H1 (cell line): Measurements from ENCODE around the gene RUBCN. TPM values are rescaled to one million over a fixed set of nuclear protein-coding genes. Genes with fewer than 3 reads are reported as not detected.
"Not testable (repeated sequence)": the region's sequence is repeated elsewhere in the genome, so short reads cannot be mapped to it uniquely, and the experiment has no call there.

ENCODE experiments used
- CTCF ChIA-PET: fragments of 300-600 bp; sonication (Branson Sonifier 250); formaldehyde crosslinking; loops from one replicate; lab custom pipeline; 2021; ENCODE audit not compliant: partially characterized antibody; lab: Charles Lee
- POLR2A ChIA-PET: fragments of 300-600 bp; sonication (Branson Sonifier 250); formaldehyde crosslinking; loops from one replicate; lab custom pipeline; 2021; ENCODE audit warnings: inconsistent platforms; ENCODE audit not compliant: partially characterized antibody; lab: Charles Lee
- DNase-seq, 2 experiments: peaks; one replicate each; pipeline versions ENCODE4 v3.0.0 to v3.0.0-alpha.2; 2010 to 2022; ENCODE audit warnings: low spot score in 2 of 2, low read depth in 1 of 2, mixed read lengths in 1 of 2
- FAIRE-seq: peaks from 2 replicates; lab custom pipeline; 2011; peaks lifted over from hg19 to GRCh38; lab: Jason Lieb, UNC
- H2AFZ ChIP-seq: 2 replicates; pipeline ENCODE4 v1.8.1; 2012; ENCODE audit warnings: low read length, inconsistent platforms
- H2AK5ac ChIP-seq: 2 replicates; pipeline ENCODE4 v1.6.1; 2013; ENCODE audit warnings: low read depth, low read length
- H2BK120ac ChIP-seq: replicated peaks from 2 replicates; pipeline ENCODE3; 2013; ENCODE audit warnings: low read depth, low read length, inconsistent platforms
- H2BK12ac ChIP-seq: 2 replicates; pipeline ENCODE4 v1.6.1; 2013; ENCODE audit warnings: low read depth, low read length
- H2BK15ac ChIP-seq: 2 replicates; pipeline ENCODE4 v1.6.1; 2013; ENCODE audit warnings: low read length
- H2BK20ac ChIP-seq: 2 replicates; pipeline ENCODE4 v1.6.1; 2013; ENCODE audit warnings: low read length
- H2BK5ac ChIP-seq: 2 replicates; pipeline ENCODE4 v1.6.1; 2013; ENCODE audit warnings: low read depth, low read length
- H3K14ac ChIP-seq: 2 replicates; pipeline ENCODE4 v1.6.1; 2013; ENCODE audit warnings: inconsistent platforms; ENCODE audit not compliant: insufficient read length
- H3K18ac ChIP-seq: 2 replicates; pipeline ENCODE4 v1.6.1; 2013; ENCODE audit warnings: low read length; ENCODE audit errors: extremely low read depth
- H3K23ac ChIP-seq: 2 replicates; pipeline ENCODE4 v1.6.1; 2013; ENCODE audit warnings: inconsistent platforms; ENCODE audit not compliant: insufficient read length
- H3K23me2 ChIP-seq: 2 replicates; pipeline ENCODE4 v1.6.1; 2013; ENCODE audit warnings: low read depth, low read length
- H3K27ac ChIP-seq: 2 replicates; pipeline ENCODE4 v1.6.1; 2011; ENCODE audit warnings: low read depth, low read length, inconsistent platforms
- H3K27me3 ChIP-seq, 4 experiments: replicated peaks in 1 of 4; 1 replicate in 1 of 4; 2 replicates in 3 of 4; pipeline versions ENCODE4 v1.6.1 to v1.8.1; 2011 to 2013; ENCODE audit warnings: low read length in 3 of 4, mild to moderate bottlenecking in 3 of 4, inconsistent platforms in 2 of 4, mixed read lengths in 2 of 4, moderate library complexity in 1 of 4; ENCODE audit not compliant: control insufficient read depth in 3 of 4, insufficient read depth in 3 of 4; ENCODE audit errors: extremely low read depth in 1 of 4
- H3K36me3 ChIP-seq, 4 experiments: 2 replicates each; pipeline versions ENCODE4 v1.6.1 to v1.8.1; 2011 to 2013; ENCODE audit warnings: mild to moderate bottlenecking in 4 of 4, low read length in 3 of 4, moderate library complexity in 2 of 4, control low read depth in 1 of 4, inconsistent platforms in 1 of 4; ENCODE audit not compliant: insufficient read depth in 4 of 4, control insufficient read depth in 2 of 4
- H3K4ac ChIP-seq: replicated peaks from 2 replicates; pipeline ENCODE3; 2013; ENCODE audit warnings: low read length, low read depth, mixed read lengths, inconsistent platforms; ENCODE audit not compliant: insufficient read length
- H3K4me1 ChIP-seq, 4 experiments: replicated peaks in 1 of 4; 1 replicate in 1 of 4; 2 replicates in 3 of 4; pipeline versions ENCODE4 v1.6.1 to v1.8.1; 2011 to 2013; ENCODE audit warnings: low read length in 3 of 4, inconsistent platforms in 2 of 4, mixed read lengths in 1 of 4; ENCODE audit not compliant: insufficient read depth in 4 of 4, control insufficient read depth in 3 of 4
- H3K4me2 ChIP-seq, 2 experiments: 2 replicates each; pipeline versions ENCODE4 v1.6.1 to v1.8.1; 2011 to 2013; ENCODE audit warnings: low read depth in 2 of 2, low read length in 2 of 2, control low read depth in 1 of 2, inconsistent platforms in 1 of 2, mild to moderate bottlenecking in 1 of 2; ENCODE audit not compliant: insufficient read depth in 1 of 2
- H3K4me3 ChIP-seq, 4 experiments: fragments of 200-600, 300-600 bp in 1 of 4; sonication (generic), shearing (Covaris generic), sonication (Bioruptor Twin) in 1 of 4; 2 replicates each; pipeline versions ENCODE4 v1.5.1 to v1.8.1; 2011 to 2016; ENCODE audit warnings: low read length in 4 of 4, low read depth in 3 of 4, control low read depth in 2 of 4, inconsistent platforms in 2 of 4, mild to moderate bottlenecking in 2 of 4, mixed read lengths in 1 of 4, moderate library complexity in 1 of 4; ENCODE audit not compliant: insufficient read depth in 2 of 4; ENCODE audit errors: extremely low read depth in 1 of 4
- H3K56ac ChIP-seq: replicated peaks from 2 replicates; pipeline ENCODE3; 2013; ENCODE audit warnings: low read depth, mild to moderate bottlenecking, mixed read lengths, low read length, inconsistent platforms; ENCODE audit not compliant: insufficient read length
- H3K79me1 ChIP-seq: 2 replicates; pipeline ENCODE4 v1.6.1; 2013; ENCODE audit warnings: low read depth, low read length, control low read depth
- H3K79me2 ChIP-seq, 2 experiments: 2 replicates each; pipeline versions ENCODE4 v1.6.1 to v1.8.1; 2012 to 2013; ENCODE audit warnings: low read length in 2 of 2, mild to moderate bottlenecking in 2 of 2, inconsistent platforms in 1 of 2; ENCODE audit not compliant: insufficient read depth in 2 of 2, control insufficient read depth in 1 of 2
- H3K9ac ChIP-seq, 4 experiments: replicated peaks in 1 of 4; 1 replicate in 1 of 4; 2 replicates in 3 of 4; pipeline versions ENCODE4 v1.6.1 to v1.8.1; 2011 to 2013; ENCODE audit warnings: low read depth in 3 of 4, low read length in 3 of 4, control low read depth in 2 of 4, mild to moderate bottlenecking in 2 of 4, moderate library complexity in 2 of 4, inconsistent platforms in 1 of 4; ENCODE audit errors: extremely low read depth in 1 of 4
- H3K9me3 ChIP-seq, 2 experiments: 2 replicates each; pipeline versions ENCODE4 v1.6.1 to v1.8.1; 2012 to 2013; ENCODE audit warnings: mild to moderate bottlenecking in 2 of 2, moderate library complexity in 2 of 2, control low read depth in 1 of 2, inconsistent platforms in 1 of 2, low read depth in 1 of 2, low read length in 1 of 2, mixed read lengths in 1 of 2; ENCODE audit not compliant: insufficient read depth in 2 of 2
- H4K20me1 ChIP-seq, 2 experiments: replicated peaks in 1 of 2; 2 replicates each; pipeline versions ENCODE3 to v1.8.1; 2011 to 2013; ENCODE audit warnings: inconsistent platforms in 2 of 2, low read length in 2 of 2, mild to moderate bottlenecking in 1 of 2; ENCODE audit not compliant: insufficient read depth in 2 of 2, control insufficient read depth in 1 of 2
- H4K5ac ChIP-seq: 2 replicates; pipeline ENCODE4 v1.6.1; 2013; ENCODE audit warnings: low read length, low read depth, mixed read lengths, inconsistent platforms; ENCODE audit not compliant: insufficient read length
- H4K8ac ChIP-seq: 2 replicates; pipeline ENCODE4 v1.8.0; 2013; ENCODE audit warnings: mild to moderate bottlenecking, moderate library complexity, low read length, inconsistent platforms; ENCODE audit not compliant: insufficient read depth; ENCODE audit errors: extremely low read depth
- H4K91ac ChIP-seq: replicated peaks from 2 replicates; pipeline ENCODE3; 2013; ENCODE audit warnings: low read length, mixed read lengths, inconsistent platforms; ENCODE audit not compliant: insufficient read length
- WGBS, 2 experiments: shearing (Covaris generic) in 1 of 2; methylation state at CpG; one replicate each; pipeline versions ENCODE4 v1.1.6 to v1.1.7; 2013 to 2015; ENCODE audit warnings: low lambda C conversion rate in 2 of 2, mixed read lengths in 2 of 2, inconsistent platforms in 1 of 2, low coverage in 1 of 2, missing lambda C conversion rate in 1 of 2; ENCODE audit not compliant: insufficient replicate concordance in 2 of 2, insufficient coverage in 1 of 2, insufficient read length in 1 of 2; ENCODE audit errors: extremely low coverage in 1 of 2, missing lambda C conversion rate in 1 of 2; 5-methylcytosine and 5-hydroxymethylcytosine counted together
- polyA plus RNA-seq, 7 experiments: library from polyadenylated mRNA; depleted of rRNA in 3 of 7; stranded (reverse) in 5 of 7; unstranded in 2 of 7; fragments of >200 nt in 5 of 7; fragments of 200-250 nt in 2 of 7; gene quantifications; 1 replicate in 5 of 7; 2 replicates in 1 of 7; 4 replicates in 1 of 7; pipeline versions ENCODE4 v1.2.1 to v1.2.3, GENCODE V29; 2011 to 2013; ENCODE audit warnings: missing spikeins in 2 of 7, mixed read lengths in 2 of 7
- total RNA-seq: library from RNA; stranded (reverse); fragmentation: NEBNext Ultra II Directional; extraction: Animal tissue kit (Norgen Biotek cat#: 25700); gene quantifications from 2 replicates; pipeline ENCODE4 v1.2.1, GENCODE V29; 2021

RUBCN gene
- total and polyA plus RNA-seq, 2 of the 8 experiments (the other 6 are each of a cell fraction or from before 2014, with no cell fraction given), result 9.3 to 21.9 TPM

- H3K79me2 ChIP-seq, H2AFZ ChIP-seq, H2BK120ac ChIP-seq, H4K20me1 ChIP-seq, H3K27ac ChIP-seq, H3K79me1 ChIP-seq, H4K91ac ChIP-seq, H2BK20ac ChIP-seq, H3K9me3 ChIP-seq, DNase-seq, H4K8ac ChIP-seq, H4K5ac ChIP-seq, H3K18ac ChIP-seq, H3K56ac ChIP-seq, H3K4ac ChIP-seq, POLR2A ChIA-PET, FAIRE-seq, H3K9ac ChIP-seq, H3K23ac ChIP-seq, H3K14ac ChIP-seq, H3K23me2 ChIP-seq, H3K36me3 ChIP-seq, H2BK15ac ChIP-seq, H2BK12ac ChIP-seq, H3K4me1 ChIP-seq, H3K27me3 ChIP-seq, H2BK5ac ChIP-seq, H2AK5ac ChIP-seq, H3K4me2 ChIP-seq, H3K4me3 ChIP-seq: not testable (repeated sequence)
- WGBS, 2 experiments, result 90% methylated on average over 12 of the region's 15 CpGs; no CpG with 5 or more reads in 1 of the 2 experiments
- CTCF ChIA-PET, result interaction anchor here (0.6 kb wide), 1 partner anchor 191 kb away, joined by 3 read pairs; no protein-coding TSS in a partner anchor
Measured at GRCh38 chr3:197661874-197662273, 74.8 kb downstream of the RUBCN start.

GRCh38 chr3:197661234-197661834 is 75.4 kb downstream of the RUBCN start:
- H3K79me2 ChIP-seq, H3K56ac ChIP-seq, H3K9me3 ChIP-seq, H3K27ac ChIP-seq, H3K4ac ChIP-seq, H2BK15ac ChIP-seq, H2AFZ ChIP-seq, H4K8ac ChIP-seq, H2AK5ac ChIP-seq, FAIRE-seq, DNase-seq, H2BK12ac ChIP-seq, H3K4me3 ChIP-seq, H2BK5ac ChIP-seq, H3K23ac ChIP-seq, H3K14ac ChIP-seq, H3K9ac ChIP-seq, H3K79me1 ChIP-seq, H4K91ac ChIP-seq, H3K27me3 ChIP-seq, H2BK120ac ChIP-seq, H2BK20ac ChIP-seq, H3K4me2 ChIP-seq, H3K4me1 ChIP-seq, H3K23me2 ChIP-seq, H4K5ac ChIP-seq, H3K36me3 ChIP-seq, POLR2A ChIA-PET, H3K18ac ChIP-seq, H4K20me1 ChIP-seq: not testable (repeated sequence)
- WGBS, 2 experiments, result 93% methylated on average over 23 of the region's 23 CpGs; no CpG with 5 or more reads in 1 of the 2 experiments
- CTCF ChIA-PET, result interaction anchor here (0.6 to 1.1 kb wide), 2 partner anchors 114 to 191 kb away, joined by 3 read pairs; no protein-coding TSS in a partner anchor
